Activated effector memory CD4-positive, alpha-beta T cell treated with Interleukin-2 at 50 U/mL for 16 hours (primary cell): ENCODE data around the gene SIK3.
"Not testable (repeated sequence)": the region's sequence is repeated elsewhere in the genome, so short reads cannot be mapped to it uniquely, and the experiment has no call there.

Experiments used
- DNase-seq: peaks from one replicate; pipeline ENCODE4 v3.0.0-alpha.2; 2020

Gene SIK3

DNA sequence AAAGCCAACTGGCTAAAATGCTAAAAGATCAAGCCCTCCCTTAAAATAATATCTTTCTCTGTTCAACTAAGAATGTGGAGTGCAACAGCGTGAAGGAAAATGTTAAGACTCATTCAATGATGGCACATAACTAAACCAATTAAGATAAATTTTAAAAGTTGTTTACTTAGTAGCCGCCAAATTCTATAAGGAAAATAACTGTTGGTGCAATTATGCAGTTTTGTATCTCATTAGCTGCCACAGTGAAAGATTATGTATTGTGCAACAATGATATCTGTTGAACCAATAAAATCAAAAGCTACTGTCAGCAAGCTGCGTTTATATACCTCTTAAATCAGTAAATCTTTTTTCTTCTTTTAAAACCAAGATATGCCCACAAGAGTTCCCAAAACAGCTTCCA lies 55.5 kb downstream of the SIK3 start:
- no peak for DNase-seq

DNA sequence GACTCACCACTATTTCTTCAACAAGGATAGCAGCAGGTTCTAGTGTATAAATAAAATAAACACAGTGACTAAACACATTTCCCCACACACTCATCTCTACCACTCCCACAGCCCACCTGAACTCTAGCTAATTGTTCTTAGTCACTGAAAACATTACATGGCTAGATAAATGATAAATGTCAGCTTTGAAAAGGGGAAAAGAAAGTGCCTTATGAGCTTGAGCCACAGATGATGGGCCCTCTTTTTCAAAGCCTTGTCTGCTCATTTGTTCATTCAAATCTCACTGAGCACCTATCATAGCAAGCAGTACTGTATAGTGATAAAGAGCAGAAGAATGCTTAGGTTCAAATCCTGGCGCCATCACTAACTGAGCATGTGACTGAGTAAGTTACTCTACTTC lies 58.3 kb downstream of the SIK3 start:
- DNase-seq: no peak

DNA sequence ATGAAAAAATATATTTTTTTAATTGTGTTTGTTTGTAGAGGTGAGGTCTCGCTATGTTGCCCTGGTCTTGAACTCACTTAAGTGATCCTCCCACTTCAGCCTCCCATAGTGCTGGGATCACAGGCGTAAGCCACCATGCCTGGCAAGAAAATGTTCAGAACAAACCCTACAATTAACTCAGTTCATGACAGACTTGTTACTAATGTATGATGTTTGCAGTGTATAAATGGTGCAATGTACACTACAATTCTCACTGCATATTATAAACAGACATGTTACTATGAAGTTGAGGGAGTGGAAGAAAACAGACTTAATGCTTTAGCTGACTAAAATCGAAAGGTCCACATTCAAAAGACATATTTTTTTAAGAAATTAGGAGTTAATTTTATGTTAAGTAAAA lies 59.0 kb downstream of the SIK3 start:
- DNase-seq: no peak

- DNase-seq: no peak
Observed at GRCh38 chr11:117037975-117038350, 60.3 kb downstream of the SIK3 start.

- no peak for DNase-seq
Observed at GRCh38 chr11:117037279-117037974, 60.8 kb downstream of the SIK3 start.

GRCh38 chr11:117034901-117035300 lies 63.3 kb downstream of the SIK3 start:
- DNase-seq: no peak

GRCh38 chr11:117026593-117027330 lies 71.5 kb downstream of the SIK3 start:
- DNase-seq: no peak

GRCh38 chr11:117023707-117024106 lies 74.5 kb downstream of the SIK3 start:
- not testable (repeated sequence) for DNase-seq

DNA sequence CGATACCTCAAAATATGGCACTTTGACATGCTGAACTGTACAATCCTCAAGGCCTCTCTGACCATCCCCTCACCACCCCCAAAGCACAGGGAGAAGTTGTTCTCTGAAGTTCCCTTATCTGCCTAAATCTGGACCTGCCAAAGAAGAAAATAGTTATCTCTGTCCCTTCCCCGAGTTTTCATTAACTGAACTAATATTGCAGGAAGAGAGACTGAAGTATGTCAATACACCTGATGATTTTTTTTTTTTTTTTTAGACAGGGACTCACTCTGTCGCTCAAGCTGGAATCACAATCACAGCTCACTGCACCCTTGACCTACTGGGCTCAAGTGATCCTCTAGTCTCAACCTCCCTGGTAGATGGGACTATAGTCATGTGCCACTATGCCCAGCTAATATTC lies 75.0 kb downstream of the SIK3 start:
- no peak for DNase-seq

- no peak for DNase-seq
Observed at GRCh38 chr11:117022526-117022925, 75.7 kb downstream of the SIK3 start.

DNA sequence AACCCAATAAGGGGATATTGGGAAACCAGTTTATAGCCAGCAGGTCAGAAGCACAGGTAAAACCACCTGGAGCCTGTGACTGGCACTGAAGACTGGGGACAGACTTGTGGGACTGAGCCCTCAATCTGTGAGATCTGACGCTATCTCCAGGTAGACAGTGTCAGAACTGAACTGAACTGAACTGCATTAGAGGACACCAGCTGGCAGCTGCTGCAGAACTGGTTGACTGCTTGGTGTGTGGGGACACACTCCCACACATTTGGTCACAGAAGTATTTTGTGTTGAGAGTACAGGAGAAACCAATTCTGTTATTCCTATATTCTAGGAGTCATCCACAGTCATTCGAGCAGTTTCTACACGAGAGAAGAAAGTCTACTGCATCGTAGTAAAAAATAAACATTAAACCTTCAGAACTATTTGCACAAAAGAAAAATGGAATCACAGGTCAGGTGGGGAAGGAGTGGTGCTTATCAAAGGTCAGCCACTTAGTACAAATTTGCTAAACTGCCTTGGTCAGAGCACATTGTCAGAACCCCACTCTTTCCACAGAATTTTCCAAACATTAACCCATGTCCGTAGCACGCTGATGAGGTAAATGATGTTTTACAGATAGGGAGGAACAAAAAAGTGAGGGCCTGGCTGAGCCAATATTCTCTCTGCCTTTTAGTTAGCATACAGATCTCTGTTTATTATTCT lies 77.2 kb downstream of the SIK3 start:
- no peak for DNase-seq

DNA sequence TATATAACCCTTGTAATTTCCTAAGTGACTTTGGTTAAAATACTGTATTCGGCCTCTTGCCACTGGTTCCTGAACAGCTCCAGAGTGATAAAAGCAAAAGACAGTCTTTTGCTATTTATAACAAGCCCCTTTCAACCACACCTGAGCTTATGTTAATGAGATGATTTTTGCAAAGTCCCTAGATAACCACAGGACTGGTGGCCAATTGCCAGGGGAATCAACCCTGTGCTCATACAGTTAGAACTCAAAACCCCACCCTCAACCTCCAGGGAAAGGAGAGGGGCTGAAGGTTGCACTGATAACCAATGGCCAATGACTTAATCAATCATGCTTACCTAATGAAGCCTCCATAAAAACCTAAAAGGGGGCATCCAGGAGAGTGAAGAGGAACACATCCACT lies 77.9 kb downstream of the SIK3 start:
- DNase-seq: no peak

DNA sequence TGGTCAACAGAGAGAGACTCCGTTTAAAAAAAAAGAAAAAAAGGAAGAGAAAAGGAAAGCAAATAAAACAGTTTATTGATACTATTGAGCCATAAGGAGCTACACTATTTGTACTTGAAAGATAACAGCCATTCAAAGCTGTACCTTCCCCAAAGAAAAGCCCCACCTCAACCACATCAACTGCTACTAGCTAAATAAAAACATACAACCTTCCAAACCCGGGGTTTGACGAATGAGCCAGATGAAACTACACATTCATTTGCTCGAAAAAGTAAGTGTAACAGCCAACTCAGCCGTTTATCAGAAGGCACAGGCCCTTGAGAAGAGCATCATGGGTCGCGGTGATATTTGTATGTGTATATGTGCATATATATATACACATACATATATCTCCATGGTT lies 78.4 kb downstream of the SIK3 start:
- DNase-seq: no peak

GRCh38 chr11:117017456-117017855 lies 80.8 kb downstream of the SIK3 start:
- DNase-seq: no peak

- DNase-seq: no peak
Observed at GRCh38 chr11:117016747-117017146, 81.5 kb downstream of the SIK3 start.

DNA sequence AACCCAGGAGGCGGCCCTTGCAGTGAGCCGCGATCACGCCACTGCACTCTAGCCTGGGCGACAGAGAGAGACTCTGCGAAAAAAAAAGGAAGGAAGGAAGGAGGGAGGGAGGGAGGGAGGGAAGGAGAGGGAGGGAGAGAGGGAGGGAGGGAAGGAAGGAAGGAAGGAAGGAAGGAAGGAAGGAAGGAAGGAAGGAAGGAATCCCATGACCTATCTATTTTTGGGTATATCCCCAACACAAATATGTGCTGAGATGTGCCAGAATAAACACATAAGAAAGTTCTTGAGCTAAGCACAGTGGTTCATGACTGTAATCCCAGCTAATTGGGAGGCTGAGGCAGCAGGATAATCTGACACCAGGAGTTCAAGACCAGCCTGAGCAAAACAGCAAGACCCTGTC lies 82.0 kb downstream of the SIK3 start:
- no peak for DNase-seq

DNA sequence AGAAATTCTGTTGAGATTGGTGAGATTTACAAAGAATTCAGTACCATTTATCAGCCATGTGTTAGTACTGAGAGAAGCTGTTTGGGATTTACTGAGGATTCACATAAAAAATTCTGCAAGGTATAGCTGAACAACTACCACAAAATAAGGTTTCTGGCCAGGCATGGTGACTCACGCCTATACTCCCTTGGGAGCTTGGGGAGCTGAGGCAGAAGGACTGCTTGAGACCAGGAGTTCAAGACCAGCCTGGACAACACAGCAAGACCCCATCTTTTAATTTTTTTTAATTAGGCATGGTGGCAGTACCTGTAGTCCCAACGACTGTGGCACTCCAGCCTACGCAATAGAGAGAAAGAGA lies 86.7 kb downstream of the SIK3 start:
- DNase-seq: no peak

DNA sequence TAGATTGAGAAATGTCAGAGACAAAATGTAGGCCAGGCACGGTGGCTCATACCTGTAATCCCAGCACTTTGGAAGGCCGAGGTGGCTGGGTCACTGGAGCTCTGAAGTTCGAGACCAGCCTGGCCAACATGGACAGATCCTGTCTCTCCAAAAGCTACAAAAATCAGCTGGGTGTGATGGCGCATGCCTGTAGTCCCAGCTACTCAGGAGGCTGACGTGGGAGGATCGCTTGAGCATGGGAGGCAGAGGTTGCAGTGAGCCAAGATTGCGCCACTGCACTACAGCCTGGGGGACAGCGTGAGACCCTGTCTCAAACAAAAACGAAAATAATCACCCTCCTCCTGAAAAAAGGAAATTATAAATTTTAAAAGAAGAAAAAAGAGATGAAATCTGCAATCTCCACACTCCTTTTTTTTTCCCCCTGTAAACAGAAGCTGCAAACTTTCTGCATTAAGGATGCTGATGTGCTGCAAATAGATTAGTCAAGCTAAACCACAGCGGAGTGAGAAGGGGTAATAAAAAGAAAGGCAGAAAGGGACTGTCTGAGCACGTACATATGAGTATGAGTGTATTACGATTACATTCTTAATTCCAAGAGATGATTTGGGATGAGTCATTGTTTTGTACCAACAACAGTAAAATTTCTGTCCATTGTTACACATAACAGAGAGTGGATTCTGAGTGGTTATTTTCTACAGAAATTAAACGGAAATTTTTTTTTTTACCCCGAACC lies 87.3 kb downstream of the SIK3 start:
- DNase-seq: no peak

- DNase-seq: no peak
Observed at GRCh38 chr11:117009905-117010605, 88.2 kb downstream of the SIK3 start.

DNA sequence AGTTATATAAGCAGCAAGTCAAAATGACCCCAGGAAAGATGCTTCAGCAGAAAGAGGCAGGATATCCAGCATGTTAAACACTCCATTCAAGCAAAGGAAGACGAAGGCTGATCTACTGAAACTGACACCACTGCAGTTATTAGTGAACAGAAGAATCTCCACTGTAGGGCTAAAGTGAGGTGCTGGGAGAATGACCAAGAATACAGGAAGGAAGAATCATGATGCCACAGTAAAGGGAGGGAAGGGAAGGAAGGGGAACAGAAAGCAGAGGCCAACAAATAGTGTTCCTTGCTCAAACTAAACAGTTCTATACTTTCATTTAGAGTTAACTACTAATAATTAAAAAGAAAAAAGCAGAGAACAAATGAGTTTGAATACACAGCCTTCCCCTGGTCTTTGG lies 92.5 kb downstream of the SIK3 start:
- no peak for DNase-seq

- no peak for DNase-seq
Observed at GRCh38 chr11:117002639-117003299, 95.5 kb downstream of the SIK3 start.

GRCh38 chr11:117000014-117000737 lies 98.1 kb downstream of the SIK3 start:
- DNase-seq: no peak
